Neutrophil (primary cell): ENCODE data around the gene UQCC2.

Experiments
- H3K27ac ChIP-seq: fragments of 200-600 bp; sonication (generic); 2 replicates; pipeline ENCODE4 v1.5.1; 2016; ENCODE audit warnings: mild to moderate bottlenecking, moderate library complexity
- H3K27me3 ChIP-seq: fragments of 200-600 bp; sonication (generic); 2 replicates; pipeline ENCODE4 v1.6.0; 2016; ENCODE audit warnings: mild to moderate bottlenecking
- H3K36me3 ChIP-seq: fragments of 200-600 bp; sonication (generic); 2 replicates; pipeline ENCODE4 v1.5.1; 2017
- H3K4me1 ChIP-seq, 2 experiments: fragments of 200-600 bp in 1 of 2; sonication (generic) in 1 of 2; 1 replicate in 1 of 2; 2 replicates in 1 of 2; pipeline versions ENCODE4 v1.5.1 to v1.6.1; 2013 to 2016; ENCODE audit warnings: low read depth in 1 of 2, low read length in 1 of 2, mild to moderate bottlenecking in 1 of 2, moderate library complexity in 1 of 2; ENCODE audit not compliant: control insufficient read depth in 1 of 2, insufficient read depth in 1 of 2
- H3K4me3 ChIP-seq, 2 experiments: fragments of 200-600 bp in 1 of 2; sonication (generic) in 1 of 2; 1 replicate in 1 of 2; 2 replicates in 1 of 2; pipeline ENCODE4 v1.5.1; 2013 to 2016; ENCODE audit warnings: low read depth in 1 of 2, low read length in 1 of 2, mild to moderate bottlenecking in 1 of 2, moderate library complexity in 1 of 2
- H3K9me3 ChIP-seq: fragments of 200-600 bp; sonication (generic); 2 replicates; pipeline ENCODE4 v1.5.1; 2016
- TF ChIP-seq, protein P1 (sequence below): fragments of 200-600 bp; sonication (generic); IDR thresholded peaks from 2 replicates; pipeline ENCODE4 v1.5.1; 2016; ENCODE audit warnings: antibody characterized with exemption

Gene UQCC2

GRCh38 chr6:33750244-33750991 lies 38.9 kb upstream of the UQCC2 start:
- no peaks in the 10 kb centered on the region for H3K36me3 ChIP-seq
- no peaks in the 10 kb centered on the region for H3K4me1 ChIP-seq
- H3K27me3 ChIP-seq, result no peaks in the 10 kb centered on the region
- H3K9me3 ChIP-seq, result no peaks in the 10 kb centered on the region
- TF ChIP-seq, protein P1, sequence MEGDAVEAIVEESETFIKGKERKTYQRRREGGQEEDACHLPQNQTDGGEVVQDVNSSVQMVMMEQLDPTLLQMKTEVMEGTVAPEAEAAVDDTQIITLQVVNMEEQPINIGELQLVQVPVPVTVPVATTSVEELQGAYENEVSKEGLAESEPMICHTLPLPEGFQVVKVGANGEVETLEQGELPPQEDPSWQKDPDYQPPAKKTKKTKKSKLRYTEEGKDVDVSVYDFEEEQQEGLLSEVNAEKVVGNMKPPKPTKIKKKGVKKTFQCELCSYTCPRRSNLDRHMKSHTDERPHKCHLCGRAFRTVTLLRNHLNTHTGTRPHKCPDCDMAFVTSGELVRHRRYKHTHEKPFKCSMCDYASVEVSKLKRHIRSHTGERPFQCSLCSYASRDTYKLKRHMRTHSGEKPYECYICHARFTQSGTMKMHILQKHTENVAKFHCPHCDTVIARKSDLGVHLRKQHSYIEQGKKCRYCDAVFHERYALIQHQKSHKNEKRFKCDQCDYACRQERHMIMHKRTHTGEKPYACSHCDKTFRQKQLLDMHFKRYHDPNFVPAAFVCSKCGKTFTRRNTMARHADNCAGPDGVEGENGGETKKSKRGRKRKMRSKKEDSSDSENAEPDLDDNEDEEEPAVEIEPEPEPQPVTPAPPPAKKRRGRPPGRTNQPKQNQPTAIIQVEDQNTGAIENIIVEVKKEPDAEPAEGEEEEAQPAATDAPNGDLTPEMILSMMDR, result no peak
- H3K27ac ChIP-seq, result no peak overlapping the region
- H3K4me3 ChIP-seq, result no peak overlapping the region

DNA sequence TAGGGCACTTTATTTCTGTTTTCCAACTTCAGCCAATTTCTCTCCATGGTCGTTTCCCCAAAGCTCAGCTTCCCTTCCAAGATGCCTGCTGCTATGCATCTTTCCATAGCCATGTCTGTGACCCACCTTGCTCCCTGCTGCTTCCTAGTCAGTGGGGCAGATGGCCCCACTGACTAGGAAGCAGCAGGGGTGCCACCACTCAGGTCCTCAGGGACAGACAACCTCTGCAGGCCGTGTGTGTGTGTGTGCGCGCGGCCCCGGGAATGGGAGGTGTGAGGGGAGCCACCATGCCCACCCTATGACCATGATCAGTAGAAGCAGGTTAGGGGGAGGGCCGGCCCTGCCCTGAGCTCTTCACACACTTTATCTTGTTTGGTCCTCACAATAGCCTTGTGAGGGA lies 37.9 kb upstream of the UQCC2 start:
- no peaks in the 10 kb centered on the region for H3K27me3 ChIP-seq

DNA sequence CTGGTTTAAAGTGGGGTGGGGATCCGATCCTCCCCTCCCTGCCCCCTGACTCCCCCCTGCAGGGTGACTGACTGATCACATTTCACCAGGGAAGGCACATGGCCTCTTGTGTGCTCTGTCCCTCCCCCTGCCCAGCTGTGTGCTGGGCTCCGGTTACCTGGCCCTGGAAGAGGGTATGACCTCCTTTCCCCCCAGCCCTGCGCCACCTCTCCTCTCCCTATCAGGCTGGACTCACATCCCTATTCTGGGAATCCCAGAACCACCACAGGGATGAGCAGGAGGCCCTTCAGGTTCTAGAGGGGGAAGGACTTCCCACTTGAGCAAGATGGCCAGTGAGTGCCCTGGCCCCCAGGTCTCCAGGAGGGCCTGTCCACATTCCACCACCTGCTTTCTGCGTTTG lies 37.3 kb upstream of the UQCC2 start:
- TF ChIP-seq, protein P1, result no peak

More for the DNA sequence above, 37.9 kb upstream of the UQCC2 start:
- no peak overlapping the region for H3K27ac ChIP-seq
- peaks cover 4 to 6% of the 10 kb centered on the region in 2 experiments for H3K4me1 ChIP-seq
- no peaks in the 10 kb centered on the region for H3K9me3 ChIP-seq
- no peak overlapping the region for H3K4me3 ChIP-seq
- TF ChIP-seq, protein P1, result no peak
- H3K36me3 ChIP-seq, result no peaks in the 10 kb centered on the region

GRCh38 chr6:33747823-33748222 lies 36.3 kb upstream of the UQCC2 start:
- TF ChIP-seq, protein P1, result no peak
- peaks cover 10 to 13% of the 10 kb centered on the region in 2 experiments for H3K4me1 ChIP-seq
- no peak overlapping the region for H3K4me3 ChIP-seq
- H3K9me3 ChIP-seq, result no peaks in the 10 kb centered on the region
- no peak overlapping the region for H3K27ac ChIP-seq
- H3K36me3 ChIP-seq, result no peaks in the 10 kb centered on the region
- no peaks in the 10 kb centered on the region for H3K27me3 ChIP-seq

More for the DNA sequence above, 37.3 kb upstream of the UQCC2 start:
- Histone ChIP-seq H3K9me3 (no peaks in the 10 kb centered on the region), H3K27ac (no peak overlapping the region), H3K4me1 (peaks cover 10 to 12% of the 10 kb centered on the region in 2 experiments), H3K4me3 (no peak overlapping the region), H3K36me3 (no peaks in the 10 kb centered on the region), H3K27me3 (no peaks in the 10 kb centered on the region)

GRCh38 chr6:33746651-33747100 lies 35.2 kb upstream of the UQCC2 start, which contains the start of gene IP6K3:
IP6K3 (minus strand) TSS chr6:33746905; CDS start chr6:33735476, 11,429 bp downstream.
- H3K4me3 ChIP-seq, result no peak within 1 kb of the TSS
- H3K27ac ChIP-seq, result no peak within 1 kb of the TSS
- H3K4me1 ChIP-seq, result peaks cover 10 to 13% of the 10 kb centered on the region in 2 experiments
- TF ChIP-seq, protein P1, result no peak
- H3K36me3 ChIP-seq, result no peaks in the 10 kb centered on the region
- H3K9me3 ChIP-seq, result no peaks in the 10 kb centered on the region
- H3K27me3 ChIP-seq, result no peaks in the 10 kb centered on the region
